Activated naive CD8-positive, alpha-beta T cell treated with anti-CD3 and anti-CD28 coated beads, Interleukin-2, amount 50 U/mL, for 24 hours (primary cell): ENCODE data around the gene PRTG.

Experiments
- ATAC-seq: fragments of 150-1000 bp; cut with Tn5 transposase; one replicate; pipeline ENCODE4 v1.10.0; 2021
- DNase-seq: peaks from one replicate; pipeline ENCODE4 v3.0.0; 2021
- H3K27ac Mint-ChIP-seq: one replicate; pipeline ENCODE4 v1.8.0; 2021; ENCODE audit warnings: mild to moderate bottlenecking, mixed read lengths
- H3K27me3 Mint-ChIP-seq: one replicate; pipeline ENCODE4 v1.8.0; 2021; ENCODE audit warnings: mixed read lengths
- H3K36me3 Mint-ChIP-seq: one replicate; pipeline ENCODE4 v1.8.0; 2021; ENCODE audit warnings: low read depth, mixed read lengths
- H3K4me1 Mint-ChIP-seq: one replicate; pipeline ENCODE4 v1.8.0; 2021; ENCODE audit warnings: mixed read lengths
- H3K4me3 Mint-ChIP-seq: one replicate; pipeline ENCODE4 v1.8.0; 2021; ENCODE audit warnings: mild to moderate bottlenecking, moderate library complexity, mixed read lengths
- H3K9me3 Mint-ChIP-seq: one replicate; pipeline ENCODE4 v1.8.0; 2021; ENCODE audit warnings: mixed read lengths

The PRTG gene

DNA sequence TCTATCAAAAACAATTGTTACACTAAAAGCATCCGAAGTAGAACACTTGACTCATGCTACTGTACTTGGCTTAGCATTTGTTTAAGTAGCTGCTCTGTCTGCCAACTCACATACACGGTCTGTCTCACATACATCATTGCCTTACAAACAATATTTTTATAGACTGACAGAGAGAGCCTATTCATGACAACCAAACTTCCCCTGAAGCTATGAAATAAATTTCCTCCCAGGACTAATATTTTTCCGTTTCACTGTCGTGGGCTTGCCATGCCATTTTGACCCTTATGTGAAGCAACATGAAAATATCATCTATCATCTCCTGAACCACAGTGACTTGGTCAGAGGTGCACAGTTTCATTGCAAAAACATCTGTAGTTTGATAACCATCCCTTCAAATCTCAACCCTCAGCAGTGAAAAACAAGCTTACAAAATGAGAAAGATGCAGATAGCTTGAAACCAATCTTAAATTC, 88.4 kb downstream of the PRTG start:
- no peak overlapping the region for H3K27ac Mint-ChIP-seq
- DNase-seq (no peak), ATAC-seq (no peak)
- no peaks in the 10 kb centered on the region for H3K4me1 Mint-ChIP-seq
- no peak overlapping the region for H3K4me3 Mint-ChIP-seq
- H3K9me3 Mint-ChIP-seq, result no peaks in the 10 kb centered on the region
- no peaks in the 10 kb centered on the region for H3K36me3 Mint-ChIP-seq
- no peaks in the 10 kb centered on the region for H3K27me3 Mint-ChIP-seq

DNA sequence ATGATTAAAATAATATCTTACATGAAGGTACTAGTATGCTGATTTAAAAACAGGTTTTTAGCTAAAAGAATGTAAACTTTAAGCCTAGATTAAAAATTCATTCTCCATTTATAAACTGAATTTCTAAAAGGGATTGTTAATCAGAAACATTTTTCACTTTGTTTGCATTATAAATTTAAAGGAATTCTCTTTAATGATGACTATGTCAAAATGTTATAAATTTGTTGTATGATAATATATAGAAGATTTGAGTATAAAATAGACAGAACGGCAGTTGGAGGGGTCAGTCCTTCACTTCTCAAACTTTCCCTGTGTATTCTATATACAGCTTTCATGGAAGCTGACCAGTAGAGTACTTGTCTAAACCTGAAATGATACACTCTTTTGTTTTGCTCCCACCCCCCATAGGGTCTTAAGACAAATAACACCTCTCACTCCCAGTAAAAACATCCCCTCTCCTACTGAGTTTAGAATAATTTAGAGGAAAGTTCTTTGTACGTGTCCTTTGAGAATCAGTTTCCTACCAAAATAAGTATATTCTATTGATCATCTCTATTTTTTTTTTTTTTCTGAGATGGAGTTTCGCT, 90.0 kb downstream of the PRTG start:
- Mint-ChIP-seq H3K27ac (no peak overlapping the region), H3K36me3 (no peaks in the 10 kb centered on the region), H3K9me3 (no peaks in the 10 kb centered on the region), H3K27me3 (peaks cover 2% of the 10 kb centered on the region), H3K4me1 (no peaks in the 10 kb centered on the region), H3K4me3 (no peak overlapping the region)
- no peak for ATAC-seq
- no peak for DNase-seq

DNA sequence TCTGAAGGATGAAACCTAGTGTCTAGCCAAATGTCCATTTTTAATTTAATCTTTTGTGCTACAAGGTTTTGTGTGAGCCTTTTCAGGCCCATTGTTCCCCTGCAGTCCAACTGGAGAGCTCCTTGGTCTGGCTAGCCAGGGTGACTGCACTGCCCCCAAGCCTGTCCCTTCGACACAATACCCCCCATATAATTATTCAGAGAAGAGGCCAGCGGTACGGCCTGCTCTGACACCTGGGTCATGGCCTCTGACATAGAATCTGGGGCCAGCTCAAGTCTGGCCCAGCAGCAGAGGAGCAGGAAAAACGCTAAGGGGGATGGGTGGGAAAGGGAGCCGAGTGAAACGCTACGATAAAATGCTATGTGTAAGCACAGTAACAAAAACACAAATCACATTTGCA, 90.6 kb downstream of the PRTG start:
- ATAC-seq (no peak), DNase-seq (no peak)
- peaks cover 2% of the 10 kb centered on the region for H3K27me3 Mint-ChIP-seq
- no peaks in the 10 kb centered on the region for H3K36me3 Mint-ChIP-seq
- no peaks in the 10 kb centered on the region for H3K9me3 Mint-ChIP-seq
- H3K27ac Mint-ChIP-seq, result no peak overlapping the region
- H3K4me3 Mint-ChIP-seq, result no peak overlapping the region
- H3K4me1 Mint-ChIP-seq, result no peaks in the 10 kb centered on the region

DNA sequence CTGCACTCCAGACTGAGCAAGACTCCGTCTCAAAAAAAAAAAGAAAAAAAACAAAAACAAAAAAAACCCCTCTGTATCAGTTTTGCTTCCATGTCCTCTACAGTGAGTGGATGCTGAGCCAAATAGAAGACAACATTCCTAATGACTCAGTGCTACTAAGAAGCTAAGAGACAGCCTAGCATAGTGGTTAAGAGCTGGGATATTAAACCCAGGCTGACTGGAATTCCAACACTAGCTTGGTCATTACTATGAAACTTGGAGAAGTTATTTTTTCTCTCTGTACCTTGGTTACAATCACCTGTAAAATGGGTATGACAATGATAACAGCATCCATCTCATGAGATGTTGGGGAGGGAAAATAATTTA, 93.9 kb downstream of the PRTG start:
- Mint-ChIP-seq H3K27ac (no peak overlapping the region), H3K36me3 (no peaks in the 10 kb centered on the region), H3K9me3 (no peaks in the 10 kb centered on the region), H3K4me1 (no peaks in the 10 kb centered on the region), H3K4me3 (no peak overlapping the region), H3K27me3 (peaks cover 4% of the 10 kb centered on the region)
- DNase-seq (no peak), ATAC-seq (no peak)

DNA sequence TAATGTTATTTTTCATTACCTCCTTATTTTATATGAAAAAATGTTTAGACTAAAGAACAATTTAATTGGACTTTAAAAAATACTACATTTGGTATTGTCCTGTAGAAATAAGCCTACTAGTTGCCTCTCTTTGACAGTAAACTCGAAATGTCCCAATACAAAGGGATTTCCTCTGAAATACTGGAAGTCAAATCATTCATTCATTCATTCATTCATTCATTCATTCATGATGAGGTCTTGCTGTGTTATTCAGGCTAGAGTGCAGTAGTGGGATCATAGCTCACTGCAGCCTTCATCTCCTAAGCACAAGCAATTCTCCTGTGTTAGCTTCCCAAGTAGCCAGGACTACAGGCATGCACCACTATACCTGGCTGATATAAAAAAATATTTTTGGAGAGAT, 104.2 kb downstream of the PRTG start:
- ATAC-seq (no peak), DNase-seq (no peak)
- Mint-ChIP-seq H3K27ac (no peak overlapping the region), H3K4me1 (no peaks in the 10 kb centered on the region), H3K36me3 (no peaks in the 10 kb centered on the region), H3K9me3 (no peaks in the 10 kb centered on the region), H3K27me3 (no peaks in the 10 kb centered on the region), H3K4me3 (no peak overlapping the region)

DNA sequence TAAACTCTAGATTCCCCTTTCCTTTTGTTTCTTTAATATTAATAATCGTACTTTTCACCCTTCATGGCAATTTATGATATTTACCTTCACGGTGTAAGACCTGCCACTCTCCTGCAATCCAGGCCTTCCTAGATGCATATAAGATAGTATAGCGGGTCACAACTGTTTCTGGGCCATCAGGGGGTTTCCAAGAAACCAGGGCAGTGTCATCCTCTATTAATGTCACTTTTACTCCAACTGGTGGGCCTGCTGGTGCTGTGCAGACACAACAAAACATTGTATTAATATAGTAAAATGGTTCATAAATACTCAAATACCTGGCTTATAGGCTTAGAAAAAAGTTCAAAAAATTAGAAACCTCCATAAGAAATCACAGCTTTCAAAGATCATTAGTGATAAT, 105.9 kb downstream of the PRTG start:
- Mint-ChIP-seq H3K36me3 (no peaks in the 10 kb centered on the region), H3K9me3 (no peaks in the 10 kb centered on the region), H3K27me3 (no peaks in the 10 kb centered on the region), H3K4me1 (no peaks in the 10 kb centered on the region), H3K4me3 (no peak overlapping the region), H3K27ac (no peak overlapping the region)
- no peak for ATAC-seq
- no peak for DNase-seq

DNA sequence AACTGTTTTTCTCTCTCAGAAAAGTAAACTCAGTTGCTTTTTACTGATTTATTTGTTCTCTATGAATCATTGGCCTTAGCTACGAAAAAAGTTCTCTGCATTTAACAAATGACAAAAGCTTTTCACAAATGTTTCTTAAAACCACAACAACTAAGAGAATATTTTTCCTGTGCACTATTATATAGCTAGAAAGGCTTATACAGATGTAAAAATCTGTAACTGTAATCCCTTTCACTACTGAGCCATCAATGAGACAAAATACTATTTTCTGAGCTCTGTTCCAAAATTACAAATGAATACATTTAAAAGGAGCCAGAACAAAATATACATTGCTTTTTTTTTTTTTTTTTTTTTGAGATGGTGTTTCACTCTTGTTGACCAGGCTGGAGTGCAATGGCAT, 109.2 kb downstream of the PRTG start:
- H3K4me3 Mint-ChIP-seq, result no peak overlapping the region
- H3K9me3 Mint-ChIP-seq, result no peaks in the 10 kb centered on the region
- no peak overlapping the region for H3K27ac Mint-ChIP-seq
- no peaks in the 10 kb centered on the region for H3K27me3 Mint-ChIP-seq
- DNase-seq (no peak), ATAC-seq (no peak)
- no peaks in the 10 kb centered on the region for H3K36me3 Mint-ChIP-seq
- no peaks in the 10 kb centered on the region for H3K4me1 Mint-ChIP-seq

DNA sequence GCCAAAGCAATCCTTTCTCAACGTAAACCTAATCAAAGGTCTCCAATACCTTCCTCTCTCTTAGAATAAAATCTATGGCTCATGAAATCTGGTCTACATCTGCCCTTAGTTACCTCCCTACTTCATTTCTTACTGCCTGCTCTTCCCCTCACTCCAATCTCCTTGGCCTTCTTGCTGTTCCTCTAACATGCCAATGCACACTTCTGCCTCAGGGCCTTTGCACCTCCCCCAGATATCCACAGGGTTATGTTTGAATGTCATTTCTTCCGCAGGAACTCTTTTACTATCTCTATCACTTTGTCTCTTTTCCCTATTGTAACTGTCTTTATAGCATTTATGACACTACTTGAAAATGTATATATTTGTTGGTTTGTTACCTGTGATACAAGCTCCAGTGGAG, 110.5 kb downstream of the PRTG start:
- Mint-ChIP-seq H3K9me3 (no peaks in the 10 kb centered on the region), H3K27ac (no peak overlapping the region), H3K27me3 (no peaks in the 10 kb centered on the region), H3K36me3 (no peaks in the 10 kb centered on the region), H3K4me3 (no peak overlapping the region), H3K4me1 (no peaks in the 10 kb centered on the region)
- ATAC-seq (no peak), DNase-seq (no peak)

DNA sequence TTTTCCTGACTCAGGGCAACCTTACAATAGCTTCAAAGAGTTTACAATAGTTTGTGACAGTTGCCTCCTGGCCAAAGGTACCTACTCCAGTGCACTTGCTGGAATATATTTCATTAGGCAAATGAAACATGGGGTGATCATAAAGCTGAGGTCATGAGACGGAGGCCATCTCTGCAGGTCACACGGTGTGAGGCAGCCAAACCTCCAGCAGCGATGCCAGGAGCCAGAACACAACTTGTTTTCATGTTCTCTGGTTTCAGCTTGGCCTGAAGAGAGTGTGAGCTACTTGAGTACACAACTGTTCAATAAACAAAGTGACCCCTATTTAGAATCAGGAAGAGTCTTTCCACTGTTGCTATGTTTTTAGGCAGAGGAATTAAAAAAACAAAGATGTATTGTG, 112.1 kb downstream of the PRTG start:
- H3K36me3 Mint-ChIP-seq, result no peaks in the 10 kb centered on the region
- no peak overlapping the region for H3K27ac Mint-ChIP-seq
- H3K4me3 Mint-ChIP-seq, result no peak overlapping the region
- no peak for ATAC-seq
- H3K4me1 Mint-ChIP-seq, result no peaks in the 10 kb centered on the region
- no peaks in the 10 kb centered on the region for H3K27me3 Mint-ChIP-seq
- H3K9me3 Mint-ChIP-seq, result no peaks in the 10 kb centered on the region
- DNase-seq, result no peak

DNA sequence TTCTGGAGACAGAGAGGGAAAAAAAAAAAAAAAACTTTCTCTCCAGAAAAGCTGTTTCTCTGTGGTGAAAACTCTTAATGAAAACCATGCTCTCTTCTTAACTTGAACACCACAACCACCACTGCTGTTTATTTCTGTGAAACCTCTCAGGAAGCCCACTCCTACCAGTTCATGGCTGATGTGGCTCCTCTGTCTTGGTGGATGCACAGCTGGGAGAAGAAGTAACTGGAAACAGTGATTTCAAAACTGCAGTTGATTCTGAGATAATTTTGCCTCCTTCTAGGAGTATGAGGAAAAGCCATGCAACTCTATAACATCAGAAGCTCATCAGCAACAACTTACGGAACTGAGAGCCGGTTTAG, 114.6 kb downstream of the PRTG start:
- no peaks in the 10 kb centered on the region for H3K9me3 Mint-ChIP-seq
- no peaks in the 10 kb centered on the region for H3K36me3 Mint-ChIP-seq
- ATAC-seq, result no peak
- no peak overlapping the region for H3K27ac Mint-ChIP-seq
- no peaks in the 10 kb centered on the region for H3K27me3 Mint-ChIP-seq
- no peaks in the 10 kb centered on the region for H3K4me1 Mint-ChIP-seq
- no peak for DNase-seq
- H3K4me3 Mint-ChIP-seq, result no peak overlapping the region

DNA sequence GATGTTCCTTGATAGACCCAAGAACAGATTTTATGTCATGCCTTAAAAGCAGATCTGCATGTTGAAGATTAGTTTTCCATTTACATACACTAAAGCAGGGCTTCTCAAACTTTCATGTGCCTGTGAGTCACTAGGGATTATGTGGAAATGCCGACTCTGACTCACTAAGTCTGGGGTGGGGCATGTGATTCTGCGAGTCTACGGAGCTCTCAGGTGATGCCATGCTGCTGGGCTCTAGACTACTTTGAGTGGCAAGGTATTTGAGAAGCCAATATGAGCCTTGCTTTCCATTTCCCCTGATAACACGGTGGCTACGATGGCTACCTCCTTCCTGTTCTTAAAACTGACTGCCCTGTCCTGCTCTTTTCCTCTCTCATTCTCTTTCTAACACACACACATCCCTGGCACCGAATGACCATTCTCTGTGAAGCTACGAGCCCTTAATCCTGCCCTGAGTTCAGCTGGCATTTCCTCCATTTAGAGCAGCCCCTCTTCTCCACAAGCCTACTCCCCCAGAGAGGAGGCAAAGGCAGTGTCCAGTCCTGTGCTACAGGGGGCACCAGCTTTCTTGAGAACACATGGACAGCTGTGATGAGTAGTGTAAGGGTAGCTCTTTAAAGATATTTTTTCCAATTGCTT, 115.1 kb downstream of the PRTG start:
- no peak for ATAC-seq
- Mint-ChIP-seq H3K9me3 (no peaks in the 10 kb centered on the region), H3K4me3 (no peak overlapping the region), H3K27ac (no peak overlapping the region), H3K36me3 (no peaks in the 10 kb centered on the region), H3K4me1 (no peaks in the 10 kb centered on the region), H3K27me3 (no peaks in the 10 kb centered on the region)
- DNase-seq, result no peak

DNA sequence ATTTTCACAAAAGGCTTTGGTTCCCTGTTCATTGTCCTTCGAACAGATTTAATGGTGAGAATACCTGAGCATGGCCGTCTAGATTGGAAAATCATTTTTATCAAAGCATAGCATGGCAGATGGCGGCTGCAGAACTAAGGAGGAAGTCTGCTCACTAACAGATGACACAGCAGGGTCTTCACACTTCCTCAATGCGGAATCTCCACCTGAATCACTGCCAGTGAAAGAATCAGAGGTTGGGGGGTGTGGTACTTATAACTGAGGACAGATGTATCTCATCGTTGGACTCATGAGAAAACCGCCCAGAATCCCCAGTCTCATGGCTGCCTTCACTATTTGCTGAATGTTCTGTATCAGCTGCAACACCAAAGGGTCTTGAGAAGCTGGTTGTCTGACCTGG, 123.2 kb downstream of the PRTG start:
- Mint-ChIP-seq H3K9me3 (no peaks in the 10 kb centered on the region), H3K27ac (no peak overlapping the region), H3K4me1 (no peaks in the 10 kb centered on the region), H3K36me3 (no peaks in the 10 kb centered on the region), H3K4me3 (no peak overlapping the region), H3K27me3 (peaks cover 10% of the 10 kb centered on the region)
- DNase-seq (no peak), ATAC-seq (no peak)

DNA sequence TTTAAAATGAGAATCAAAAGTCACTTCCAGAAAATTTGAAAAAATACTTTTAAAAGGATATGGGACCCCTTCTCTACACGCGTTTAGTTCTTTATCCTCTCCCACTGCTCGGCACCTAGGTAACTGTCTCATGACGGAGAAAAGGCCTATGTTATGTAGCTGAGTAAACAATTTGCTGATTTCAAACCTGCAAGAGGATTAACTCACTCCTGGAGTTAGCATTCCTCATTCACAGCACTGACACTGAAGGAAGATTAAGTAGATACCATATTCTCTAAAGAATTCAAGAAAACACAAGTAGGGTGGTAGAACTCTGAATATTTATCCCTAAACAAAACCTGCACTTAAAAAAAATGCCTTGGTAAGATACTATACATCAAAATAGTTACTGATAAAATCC, 124.6 kb downstream of the PRTG start:
- Mint-ChIP-seq H3K9me3 (no peaks in the 10 kb centered on the region), H3K36me3 (no peaks in the 10 kb centered on the region), H3K27me3 (peaks cover 21% of the 10 kb centered on the region)

DNA sequence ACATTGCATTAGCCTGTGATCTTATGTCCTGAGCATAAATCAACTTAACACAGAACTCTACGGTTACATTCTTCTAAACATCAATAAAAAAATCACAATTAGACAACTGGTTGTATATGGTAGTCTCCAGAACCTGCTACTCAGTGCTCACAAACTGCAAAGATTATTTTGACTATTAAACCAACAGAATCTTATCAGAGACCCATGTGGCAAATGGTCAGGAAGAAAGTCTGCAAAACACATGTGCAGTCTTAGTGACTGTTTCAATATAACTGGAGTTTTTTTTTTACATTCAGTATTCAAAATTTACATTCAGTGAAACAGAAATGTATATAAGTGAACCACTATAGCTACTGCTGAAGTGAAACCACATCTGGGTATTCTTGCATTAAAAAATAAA, 127.5 kb downstream of the PRTG start:
- DNase-seq (no peak), ATAC-seq (no peak)
- H3K4me3 Mint-ChIP-seq, result no peak overlapping the region
- H3K36me3 Mint-ChIP-seq, result no peaks in the 10 kb centered on the region
- no peaks in the 10 kb centered on the region for H3K9me3 Mint-ChIP-seq
- H3K27ac Mint-ChIP-seq, result no peak overlapping the region
- H3K4me1 Mint-ChIP-seq, result no peaks in the 10 kb centered on the region
- H3K27me3 Mint-ChIP-seq, result peaks cover 24% of the 10 kb centered on the region

More for the DNA sequence above, 124.6 kb downstream of the PRTG start:
- DNase-seq (no peak), ATAC-seq (no peak)
- no peak overlapping the region for H3K4me3 Mint-ChIP-seq
- H3K4me1 Mint-ChIP-seq, result no peaks in the 10 kb centered on the region
- H3K27ac Mint-ChIP-seq, result no peak overlapping the region

DNA sequence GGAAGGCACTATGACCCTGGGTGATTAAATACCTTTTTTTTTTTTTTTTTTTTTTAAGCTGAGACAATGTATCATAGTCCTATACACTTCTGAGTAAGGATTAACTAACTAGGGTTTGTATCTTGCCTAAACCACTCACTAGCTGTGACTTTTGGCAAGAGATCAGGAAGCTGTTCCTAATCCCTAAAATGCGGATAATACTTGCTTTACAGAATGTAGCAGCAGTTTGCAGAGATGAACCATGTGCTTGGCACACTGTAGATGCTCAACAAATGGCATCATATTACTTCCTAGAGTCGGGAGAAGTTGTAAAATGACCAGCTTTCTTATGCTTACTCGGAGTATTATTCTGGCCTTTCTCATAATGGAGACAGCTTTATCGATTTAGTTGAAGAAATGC, 129.2 kb downstream of the PRTG start:
- peaks cover 19% of the 10 kb centered on the region for H3K27me3 Mint-ChIP-seq
- DNase-seq (no peak), ATAC-seq (no peak)
- H3K4me1 Mint-ChIP-seq, result no peaks in the 10 kb centered on the region
- no peak overlapping the region for H3K4me3 Mint-ChIP-seq
- no peaks in the 10 kb centered on the region for H3K36me3 Mint-ChIP-seq
- no peaks in the 10 kb centered on the region for H3K9me3 Mint-ChIP-seq
- H3K27ac Mint-ChIP-seq, result no peak overlapping the region

DNA sequence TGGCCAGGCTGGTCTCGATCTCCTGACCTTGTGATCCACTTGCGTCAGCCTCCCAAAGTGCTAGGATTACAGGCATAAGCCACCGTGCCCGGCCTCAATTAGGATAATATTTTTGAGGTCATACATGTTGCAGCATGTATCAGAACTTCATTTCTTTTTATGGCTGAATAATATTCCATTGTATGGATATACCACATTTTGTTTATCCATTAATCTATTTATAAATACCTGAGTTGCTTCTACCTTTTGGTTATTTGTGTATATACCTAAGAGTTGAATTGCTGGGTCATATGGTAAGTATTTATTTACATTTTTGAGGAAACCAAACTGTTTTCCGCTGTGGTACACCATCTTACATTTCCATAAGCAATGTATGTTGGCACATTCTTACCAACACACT, 136.7 kb downstream of the PRTG start:
- Mint-ChIP-seq H3K36me3 (no peaks in the 10 kb centered on the region), H3K27me3 (peaks cover 10% of the 10 kb centered on the region), H3K9me3 (no peaks in the 10 kb centered on the region), H3K4me1 (no peaks in the 10 kb centered on the region), H3K4me3 (no peak overlapping the region), H3K27ac (no peak overlapping the region)
- ATAC-seq (no peak), DNase-seq (no peak)
